ENCODE data around the gene STS. TPM values are rescaled to one million over a fixed set of nuclear protein-coding genes. Genes with fewer than 3 reads are reported as not detected.

STS gene, protein sequence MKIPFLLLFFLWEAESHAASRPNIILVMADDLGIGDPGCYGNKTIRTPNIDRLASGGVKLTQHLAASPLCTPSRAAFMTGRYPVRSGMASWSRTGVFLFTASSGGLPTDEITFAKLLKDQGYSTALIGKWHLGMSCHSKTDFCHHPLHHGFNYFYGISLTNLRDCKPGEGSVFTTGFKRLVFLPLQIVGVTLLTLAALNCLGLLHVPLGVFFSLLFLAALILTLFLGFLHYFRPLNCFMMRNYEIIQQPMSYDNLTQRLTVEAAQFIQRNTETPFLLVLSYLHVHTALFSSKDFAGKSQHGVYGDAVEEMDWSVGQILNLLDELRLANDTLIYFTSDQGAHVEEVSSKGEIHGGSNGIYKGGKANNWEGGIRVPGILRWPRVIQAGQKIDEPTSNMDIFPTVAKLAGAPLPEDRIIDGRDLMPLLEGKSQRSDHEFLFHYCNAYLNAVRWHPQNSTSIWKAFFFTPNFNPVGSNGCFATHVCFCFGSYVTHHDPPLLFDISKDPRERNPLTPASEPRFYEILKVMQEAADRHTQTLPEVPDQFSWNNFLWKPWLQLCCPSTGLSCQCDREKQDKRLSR
- 7.7 and 7.8 TPM in 2 replicates for total RNA-seq (2014; rRNA removed; shearing (Covaris generic))

GRCh38 chrX:7147413-7147977 lies at the start of gene STS:
STS (plus strand) TSS chrX:7147712; CDS start chrX:7253200, 105,488 bp downstream.
- peaks cover 4% of the 10 kb centered on the region for H3K4me1 ChIP-seq
- DNase-seq, result peak; percentile 51 to 62

GRCh38 chrX:7100022-7100421 lies 47.5 kb upstream of the STS start:
- no peak overlapping the region for H3K4me3 ChIP-seq
- H3K27ac ChIP-seq, result no peak overlapping the region
- DNase-seq, result no peak
- no peaks in the 10 kb centered on the region for H3K4me1 ChIP-seq
- no peaks in the 10 kb centered on the region for H3K27me3 ChIP-seq
- H3K9me3 ChIP-seq (replicated peaks), result no peaks in the 10 kb centered on the region
- no peaks in the 10 kb centered on the region; the same call in 1 of the 2 replicates for H3K36me3 ChIP-seq

More at GRCh38 chrX:7147413-7147977, at the start of gene STS:
- H3K36me3 ChIP-seq, result no peaks in the 10 kb centered on the region
- H3K27me3 ChIP-seq, result no peaks in the 10 kb centered on the region
- no peaks in the 10 kb centered on the region for H3K9me3 ChIP-seq (replicated peaks)
- H3K4me3 ChIP-seq, result peak within 1 kb of the TSS; percentile 71
- H3K27ac ChIP-seq, result peak within 1 kb of the TSS; percentile 82

DNA sequence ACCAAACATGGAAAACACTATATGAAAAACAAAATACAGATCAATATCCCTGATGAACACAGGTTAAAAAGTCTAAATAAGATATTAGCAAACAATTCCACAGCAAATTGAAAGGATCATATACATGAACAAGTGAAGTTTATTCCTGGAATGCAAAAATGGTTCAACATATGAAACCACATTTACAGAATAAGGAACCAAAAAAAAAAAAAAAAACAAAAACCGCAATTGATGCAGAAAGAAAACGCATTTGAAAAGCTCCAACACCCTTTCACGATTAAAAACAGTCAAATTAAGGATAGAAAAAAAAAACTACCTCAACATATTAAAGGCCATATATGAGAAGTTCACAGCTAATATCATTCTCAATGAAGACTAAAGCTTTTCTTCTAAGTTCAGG lies 45.4 kb upstream of the STS start:
- no peak for DNase-seq
- Histone ChIP-seq H3K9me3 (replicated peaks) (no peaks in the 10 kb centered on the region), H3K27ac (no peak overlapping the region), H3K27me3 (no peaks in the 10 kb centered on the region), H3K4me1 (no peaks in the 10 kb centered on the region), H3K36me3 (no peaks in the 10 kb centered on the region; the same call in 1 of the 2 replicates), H3K4me3 (no peak overlapping the region)

- Histone ChIP-seq H3K9me3 (replicated peaks) (no peaks in the 10 kb centered on the region), H3K27ac (no peak overlapping the region), H3K36me3 (no peaks in the 10 kb centered on the region; the same call in 1 of the 2 replicates), H3K27me3 (no peaks in the 10 kb centered on the region), H3K4me1 (peaks cover 26% of the 10 kb centered on the region), H3K4me3 (no peak overlapping the region)
- no peak for DNase-seq
Measured at GRCh38 chrX:7106649-7107048, 40.9 kb upstream of the STS start.

- Histone ChIP-seq H3K9me3 (replicated peaks) (no peaks in the 10 kb centered on the region), H3K4me1 (peaks cover 26% of the 10 kb centered on the region), H3K4me3 (no peak overlapping the region), H3K36me3 (no peaks in the 10 kb centered on the region; the same call in 1 of the 2 replicates), H3K27ac (no peak overlapping the region), H3K27me3 (no peaks in the 10 kb centered on the region)
- no peak for DNase-seq
Measured at GRCh38 chrX:7108030-7108429, 39.5 kb upstream of the STS start.

DNA sequence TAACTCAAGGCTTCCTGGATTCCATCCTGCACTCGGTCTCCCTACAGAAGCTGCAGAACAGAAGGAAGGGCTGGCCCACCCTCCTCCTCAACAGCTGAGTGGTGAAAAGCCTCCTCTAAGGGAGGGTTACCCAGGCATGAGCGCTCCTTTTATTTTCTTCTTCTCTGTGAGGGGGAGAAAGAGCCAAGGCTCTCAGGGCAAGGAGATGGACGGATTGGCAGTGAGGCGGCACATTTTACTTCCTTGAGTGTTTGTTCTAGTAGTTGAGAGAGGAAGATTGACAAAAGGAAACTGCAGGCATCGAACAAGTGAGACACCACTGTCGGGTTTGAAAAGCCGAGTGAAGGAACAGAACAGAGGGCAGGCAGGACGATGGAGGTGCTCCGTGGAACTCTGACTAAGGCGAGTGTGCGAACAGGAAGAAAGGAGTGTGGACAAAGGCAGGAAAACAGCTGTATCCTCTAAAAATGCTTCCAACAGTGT lies 38.4 kb upstream of the STS start:
- DNase-seq, result peak; percentile 45 to 62
- no peaks in the 10 kb centered on the region; the same call in 1 of the 2 replicates for H3K36me3 ChIP-seq
- no peaks in the 10 kb centered on the region for H3K9me3 ChIP-seq (replicated peaks)
- no peaks in the 10 kb centered on the region for H3K27me3 ChIP-seq
- peak overlapping the region; percentile 32 for H3K4me3 ChIP-seq
- peaks cover 26% of the 10 kb centered on the region for H3K4me1 ChIP-seq
- H3K27ac ChIP-seq, result peak overlapping the region; percentile 81

DNA sequence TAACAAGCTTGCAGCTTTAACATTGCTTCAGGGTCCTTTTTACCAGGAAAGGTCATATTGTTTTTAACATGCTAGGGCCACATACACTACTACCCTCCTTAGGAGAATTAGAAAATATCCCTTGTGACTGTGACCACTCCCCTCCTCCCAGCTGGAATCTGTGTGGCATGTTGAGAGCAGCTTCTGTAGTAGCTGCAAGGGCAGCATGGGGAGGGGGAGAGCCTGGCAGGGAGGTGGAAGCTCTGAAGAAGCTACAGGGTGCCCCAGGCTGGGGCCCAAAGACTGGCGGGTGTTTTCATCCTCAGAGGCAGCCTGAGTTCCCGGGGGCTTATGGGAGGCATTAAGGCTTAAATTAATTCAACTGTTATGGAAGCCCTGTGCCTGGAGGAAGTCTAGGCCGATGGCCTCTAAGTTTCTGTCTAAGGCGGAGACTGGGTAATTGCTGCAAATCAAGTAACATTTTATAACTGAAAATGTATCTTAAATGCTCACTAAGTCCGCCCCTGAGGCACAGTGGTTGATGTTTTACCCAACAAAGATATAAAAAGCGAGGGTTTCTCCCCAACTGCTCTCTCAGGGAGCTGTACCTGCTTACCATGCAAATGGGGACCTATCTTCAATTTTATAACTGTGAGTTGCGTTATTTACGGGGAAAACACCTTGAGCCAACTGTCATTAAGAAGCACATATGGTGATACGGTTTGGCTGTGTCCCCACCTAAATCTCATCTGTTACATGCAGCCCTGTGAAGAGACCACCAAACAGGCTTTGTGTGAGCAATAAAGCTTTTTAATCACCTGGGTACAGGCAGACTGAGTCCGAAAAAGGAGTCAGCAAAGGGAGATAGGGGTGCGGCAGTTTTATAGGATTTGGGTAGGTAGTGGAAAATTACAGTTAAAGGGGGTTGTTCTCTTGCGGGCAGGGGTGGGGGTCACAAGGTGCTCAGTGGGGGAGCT lies 37.4 kb upstream of the STS start:
- Histone ChIP-seq H3K27ac (peak overlapping the region; percentile 81), H3K36me3 (no peaks in the 10 kb centered on the region), H3K9me3 (replicated peaks) (no peaks in the 10 kb centered on the region), H3K4me1 (peaks cover 30% of the 10 kb centered on the region), H3K27me3 (no peaks in the 10 kb centered on the region), H3K4me3 (peak overlapping the region; percentile 32)
- DNase-seq, result peak; percentile 44 to 59

GRCh38 chrX:7110821-7111276 lies 36.7 kb upstream of the STS start:
- Histone ChIP-seq H3K9me3 (replicated peaks) (no peaks in the 10 kb centered on the region), H3K27me3 (no peaks in the 10 kb centered on the region), H3K4me3 (no peak overlapping the region), H3K4me1 (peaks cover 36% of the 10 kb centered on the region), H3K36me3 (no peaks in the 10 kb centered on the region), H3K27ac (peak overlapping the region; percentile 81)
- DNase-seq, result peak; percentile 12 to 47

GRCh38 chrX:7111518-7111917 lies 36.0 kb upstream of the STS start:
- Histone ChIP-seq H3K4me3 (no peak overlapping the region), H3K4me1 (peaks cover 39% of the 10 kb centered on the region), H3K27ac (no peak overlapping the region), H3K27me3 (no peaks in the 10 kb centered on the region), H3K36me3 (no peaks in the 10 kb centered on the region), H3K9me3 (replicated peaks) (no peaks in the 10 kb centered on the region)
- DNase-seq, result no peak

GRCh38 chrX:7112071-7112470 lies 35.4 kb upstream of the STS start:
- peaks cover 39% of the 10 kb centered on the region for H3K4me1 ChIP-seq
- H3K4me3 ChIP-seq, result no peak overlapping the region
- no peak for DNase-seq
- no peaks in the 10 kb centered on the region for H3K9me3 ChIP-seq (replicated peaks)
- H3K27me3 ChIP-seq, result no peaks in the 10 kb centered on the region
- H3K36me3 ChIP-seq, result no peaks in the 10 kb centered on the region
- no peak overlapping the region for H3K27ac ChIP-seq

DNA sequence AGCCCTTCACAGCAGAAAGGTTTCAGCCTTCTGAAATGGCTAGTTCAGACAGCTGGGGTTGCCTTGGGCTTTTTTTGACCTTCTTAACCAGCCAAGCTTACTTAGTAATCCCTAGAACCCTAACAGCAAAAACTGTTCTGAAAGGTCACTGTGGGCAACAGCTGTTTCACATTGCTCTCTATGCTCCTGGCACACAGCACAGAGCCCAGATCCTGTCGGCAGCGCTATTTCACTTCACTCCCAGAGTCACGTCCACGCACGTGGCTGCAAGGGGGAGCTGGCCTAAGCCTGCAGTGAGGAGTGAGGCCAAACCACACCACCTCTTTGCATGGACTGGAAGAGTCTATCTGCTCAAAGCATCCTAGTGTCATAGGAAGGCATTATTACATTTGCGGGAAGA lies 32.0 kb upstream of the STS start:
- H3K9me3 ChIP-seq (replicated peaks), result no peaks in the 10 kb centered on the region
- peak; percentile 56 to 77 for DNase-seq
- H3K36me3 ChIP-seq, result no peaks in the 10 kb centered on the region
- H3K4me1 ChIP-seq, result peaks cover 26% of the 10 kb centered on the region
- no peak overlapping the region for H3K27ac ChIP-seq
- H3K4me3 ChIP-seq, result no peak overlapping the region
- no peaks in the 10 kb centered on the region for H3K27me3 ChIP-seq

- no peak overlapping the region for H3K4me3 ChIP-seq
- no peaks in the 10 kb centered on the region for H3K27me3 ChIP-seq
- peaks cover 25% of the 10 kb centered on the region for H3K4me1 ChIP-seq
- no peaks in the 10 kb centered on the region for H3K36me3 ChIP-seq
- H3K9me3 ChIP-seq (replicated peaks), result no peaks in the 10 kb centered on the region
- no peak for DNase-seq
- no peak overlapping the region for H3K27ac ChIP-seq
Measured at GRCh38 chrX:7116081-7116480, 31.4 kb upstream of the STS start.

GRCh38 chrX:7117587-7117986 lies 29.9 kb upstream of the STS start:
- no peak for DNase-seq
- no peaks in the 10 kb centered on the region for H3K9me3 ChIP-seq (replicated peaks)
- H3K36me3 ChIP-seq, result no peaks in the 10 kb centered on the region
- H3K4me1 ChIP-seq, result peaks cover 24% of the 10 kb centered on the region
- no peaks in the 10 kb centered on the region for H3K27me3 ChIP-seq
- H3K27ac ChIP-seq, result no peak overlapping the region
- no peak overlapping the region for H3K4me3 ChIP-seq

All from SJCRH30 (cell line).